ENCODE results near the gene NFS1. TPM values are rescaled to one million over a fixed set of nuclear protein-coding genes. Genes with fewer than 3 reads are reported as not detected.

Gene NFS1
- total and polyA plus RNA-seq, 5 experiments from 2014 or later = 8.6 to 25.5 (median 16.6) TPM

GRCh38 chr20:35650632-35651031 is 48.5 kb downstream of the NFS1 start:
- POLR2A ChIA-PET = no interaction called here
- H3K4me3 Mint-ChIP-seq = no peak overlapping the region

DNA sequence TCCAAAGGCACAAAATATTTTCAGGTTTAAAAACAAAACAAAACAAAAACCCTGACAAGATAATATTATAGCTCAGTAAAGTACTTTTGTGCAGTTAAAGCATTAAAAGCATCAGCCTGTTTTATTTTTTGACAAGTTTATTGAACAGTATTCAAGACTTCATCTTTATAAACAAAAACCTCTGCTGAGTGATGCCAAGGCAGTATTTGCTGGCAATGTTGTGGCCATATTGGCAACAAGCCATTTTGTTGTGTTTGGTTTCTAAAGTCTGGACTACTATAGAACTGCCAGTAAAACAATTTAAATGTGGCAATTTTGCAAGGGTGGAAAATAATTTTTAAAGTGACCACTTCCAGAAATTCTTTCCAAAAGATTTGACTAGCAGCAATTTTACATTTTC is 50.3 kb downstream of the NFS1 start:
- H3K4me3 Mint-ChIP-seq = no peak overlapping the region
- ATAC-seq (no peak), DNase-seq (no peak)
- H3K27me3 Mint-ChIP-seq = no peaks in the 10 kb centered on the region
- peak overlapping the region in 7 of 10 donors; percentile 4 to 75 (median 34) for H3K27ac Mint-ChIP-seq
- peaks cover 29 to 76% (median 62%) of the 10 kb centered on the region in 4 donors for H3K4me1 Mint-ChIP-seq
- peaks cover 0 to 55% (median 0%) of the 10 kb centered on the region in 3 donors for H3K36me3 Mint-ChIP-seq
- no peaks in the 10 kb centered on the region for H3K9me3 Mint-ChIP-seq
- POLR2A ChIA-PET = no interaction called here

More at GRCh38 chr20:35650632-35651031, 48.5 kb downstream of the NFS1 start:
- no peak for ATAC-seq
- DNase-seq = no peak
- no peaks in the 10 kb centered on the region for H3K9me3 Mint-ChIP-seq
- peak overlapping the region in 3 of 10 donors; percentile 4 to 51 (median 31) for H3K27ac Mint-ChIP-seq
- peaks cover 0 to 49% (median 0%) of the 10 kb centered on the region in 3 donors for H3K36me3 Mint-ChIP-seq
- H3K27me3 Mint-ChIP-seq = no peaks in the 10 kb centered on the region
- peaks cover 17 to 58% (median 44%) of the 10 kb centered on the region in 4 donors for H3K4me1 Mint-ChIP-seq

DNA sequence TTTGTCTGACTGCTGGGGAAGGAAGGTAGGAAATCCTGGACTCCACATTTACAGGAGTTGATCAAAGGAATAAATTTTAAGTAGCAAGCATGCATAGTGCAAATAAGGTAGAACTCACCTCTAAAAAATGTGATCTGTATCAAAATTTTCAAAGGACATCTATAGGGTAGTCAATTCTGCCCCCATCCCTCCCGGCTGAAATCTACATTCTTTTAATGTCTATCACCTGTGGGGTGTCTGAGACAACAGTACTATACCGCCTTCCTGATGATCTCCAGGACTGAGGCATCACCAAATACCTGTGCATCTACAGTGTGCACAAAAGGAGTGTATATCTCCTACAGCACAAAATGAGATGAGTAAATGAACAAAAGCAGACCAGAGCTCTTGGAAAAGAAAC is 54.3 kb downstream of the NFS1 start:
- H3K4me1 Mint-ChIP-seq = peaks cover 48 to 91% (median 80%) of the 10 kb centered on the region in 4 donors

GRCh38 chr20:35643045-35643444 is 56.1 kb downstream of the NFS1 start:
- Mint-ChIP-seq H3K27me3 (no peaks in the 10 kb centered on the region), H3K9me3 (no peaks in the 10 kb centered on the region), H3K4me1 (peaks cover 51 to 87% (median 80%) of the 10 kb centered on the region in 4 donors), H3K27ac (peak overlapping the region in 5 of 10 donors; percentile 1 to 81 (median 41)), H3K4me3 (no peak overlapping the region), H3K36me3 (peaks cover 0 to 23% (median 0%) of the 10 kb centered on the region in 3 donors)
- POLR2A ChIA-PET = no interaction called here
- no peak for ATAC-seq
- no peak for DNase-seq

More for the DNA sequence above, 54.3 kb downstream of the NFS1 start:
- DNase-seq (no peak), ATAC-seq (no peak)
- no peaks in the 10 kb centered on the region for H3K9me3 Mint-ChIP-seq
- POLR2A ChIA-PET = interaction anchor here (1.5 kb wide), 1 partner anchor 19 kb away, joined by 4 read pairs; the partner anchor contains the start of genes CPNE1 and RBM12
- H3K36me3 Mint-ChIP-seq = peaks cover 0 to 39% (median 0%) of the 10 kb centered on the region in 3 donors
- peak overlapping the region in 2 of 10 donors; percentile 1 to 11 for H3K4me3 Mint-ChIP-seq
- H3K27me3 Mint-ChIP-seq = no peaks in the 10 kb centered on the region
- H3K27ac Mint-ChIP-seq = peak overlapping the region in 9 of 10 donors; percentile 5 to 81 (median 51)

- no peak overlapping the region for H3K4me3 Mint-ChIP-seq
- DNase-seq (no peak), ATAC-seq (no peak)
- POLR2A ChIA-PET = interaction anchor here (0.6 kb wide), 1 partner anchor 196 kb away, joined by 3 read pairs; no protein-coding TSS in a partner anchor
- no peaks in the 10 kb centered on the region for H3K27me3 Mint-ChIP-seq
- no peaks in the 10 kb centered on the region for H3K9me3 Mint-ChIP-seq
- peaks cover 0 to 15% (median 0%) of the 10 kb centered on the region in 3 donors for H3K36me3 Mint-ChIP-seq
- H3K27ac Mint-ChIP-seq = peak overlapping the region in 7 of 10 donors; percentile 2 to 74 (median 66)
- H3K4me1 Mint-ChIP-seq = peaks cover 61 to 93% (median 84%) of the 10 kb centered on the region in 4 donors
These were observed 57.4 kb downstream of the NFS1 start for GRCh38 chr20:35641743-35642142.

GRCh38 chr20:35640724-35641123 is 58.4 kb downstream of the NFS1 start:
- no peak for ATAC-seq
- Mint-ChIP-seq H3K4me3 (no peak overlapping the region), H3K27me3 (no peaks in the 10 kb centered on the region), H3K27ac (peak overlapping the region in 9 of 10 donors; percentile 1 to 73 (median 61)), H3K36me3 (peaks cover 0 to 15% (median 0%) of the 10 kb centered on the region in 3 donors), H3K4me1 (peaks cover 66 to 89% (median 86%) of the 10 kb centered on the region in 4 donors), H3K9me3 (no peaks in the 10 kb centered on the region)
- POLR2A ChIA-PET = no interaction called here
- DNase-seq = no peak

DNA sequence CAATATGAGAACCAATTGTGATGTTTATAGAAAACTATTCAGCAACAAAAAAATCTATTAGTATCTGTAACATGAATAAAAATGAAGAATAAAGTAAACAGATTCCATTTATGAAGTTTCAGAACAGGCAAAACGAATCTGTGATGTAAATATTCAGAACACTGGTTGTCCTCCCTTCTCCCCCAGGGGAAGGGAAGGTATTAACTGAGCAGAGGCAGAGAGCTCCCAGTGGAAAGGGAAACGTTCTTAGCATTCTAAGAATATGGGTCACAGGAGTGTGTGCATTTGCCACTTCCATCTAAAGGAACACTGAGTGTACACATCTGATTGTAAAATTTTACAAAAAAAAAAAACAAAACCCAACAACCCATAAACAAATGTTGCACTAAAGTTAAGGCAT is 60.4 kb downstream of the NFS1 start:
- H3K4me1 Mint-ChIP-seq = peaks cover 59 to 84% (median 76%) of the 10 kb centered on the region in 4 donors
- H3K36me3 Mint-ChIP-seq = peaks cover 0 to 10% (median 0%) of the 10 kb centered on the region in 3 donors
- peak overlapping the region in 3 of 10 donors; percentile 7 to 39 (median 30) for H3K27ac Mint-ChIP-seq
- POLR2A ChIA-PET = interaction anchor here (1.0 to 1.2 kb wide), 2 partner anchors 8 to 14 kb away, joined by 4 to 6 read pairs; no protein-coding TSS in a partner anchor
- no peak for ATAC-seq
- no peaks in the 10 kb centered on the region for H3K27me3 Mint-ChIP-seq
- H3K4me3 Mint-ChIP-seq = no peak overlapping the region
- no peak for DNase-seq
- no peaks in the 10 kb centered on the region for H3K9me3 Mint-ChIP-seq

GRCh38 chr20:35637276-35637675 is 61.9 kb downstream of the NFS1 start:
- ATAC-seq (no peak), DNase-seq (no peak)
- H3K4me1 Mint-ChIP-seq = peaks cover 50 to 76% (median 67%) of the 10 kb centered on the region in 4 donors
- no peaks in the 10 kb centered on the region for H3K9me3 Mint-ChIP-seq
- no peaks in the 10 kb centered on the region for H3K27me3 Mint-ChIP-seq
- H3K4me3 Mint-ChIP-seq = no peak overlapping the region
- peaks cover 0 to 9% (median 0%) of the 10 kb centered on the region in 3 donors for H3K36me3 Mint-ChIP-seq
- POLR2A ChIA-PET = no interaction called here
- peak overlapping the region in 7 of 10 donors; percentile 10 to 83 (median 65) for H3K27ac Mint-ChIP-seq

DNA sequence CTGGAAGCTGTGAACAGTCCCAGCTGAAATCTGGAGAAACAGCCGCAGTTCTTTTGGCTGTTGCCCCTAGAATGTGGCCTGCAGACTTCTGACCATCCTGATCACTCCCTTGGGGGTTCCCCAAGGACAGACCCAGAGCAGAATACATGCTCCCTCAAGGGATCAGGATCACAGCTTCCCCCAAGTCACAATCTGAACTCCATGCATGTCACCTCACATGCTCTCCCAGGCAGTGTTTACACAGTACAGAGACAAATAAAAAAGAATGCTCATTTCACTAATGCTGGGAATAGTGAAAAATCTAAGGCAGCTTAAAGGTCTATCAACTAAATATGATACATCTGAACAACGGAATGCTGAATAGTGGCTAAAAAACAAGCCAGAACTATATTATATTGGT is 63.1 kb downstream of the NFS1 start:
- Mint-ChIP-seq H3K27me3 (no peaks in the 10 kb centered on the region), H3K36me3 (peaks cover 0 to 18% (median 0%) of the 10 kb centered on the region in 3 donors), H3K4me1 (peaks cover 42 to 66% (median 57%) of the 10 kb centered on the region in 4 donors), H3K9me3 (no peaks in the 10 kb centered on the region), H3K27ac (peak overlapping the region in 4 of 10 donors; percentile 6 to 89 (median 50)), H3K4me3 (no peak overlapping the region)
- DNase-seq (no peak), ATAC-seq (no peak)
- POLR2A ChIA-PET = interaction anchor here (1.1 kb wide), 1 partner anchor 72 kb away, joined by 3 read pairs; no protein-coding TSS in a partner anchor

DNA sequence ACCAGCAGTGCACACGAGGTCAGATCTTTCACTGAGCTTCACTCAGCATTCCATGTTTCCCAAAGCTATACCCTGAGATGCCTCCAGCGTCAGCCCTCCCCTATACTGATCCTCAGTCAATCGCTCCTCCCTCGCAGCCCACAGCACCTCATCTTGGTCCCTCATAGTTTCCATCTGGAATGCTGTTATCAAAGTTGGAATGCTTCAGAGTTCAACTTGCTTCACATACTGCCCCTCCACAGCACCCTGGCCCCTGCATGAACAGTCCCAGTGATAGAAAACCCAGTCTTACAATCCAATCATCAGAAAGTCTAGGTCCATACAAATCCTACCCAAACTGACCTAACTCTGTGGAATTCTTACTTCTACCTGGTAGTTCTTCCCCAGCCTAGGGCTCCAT is 63.5 kb downstream of the NFS1 start:
- no peaks in the 10 kb centered on the region for H3K27me3 Mint-ChIP-seq
- POLR2A ChIA-PET = interaction anchor here (1.1 kb wide), 1 partner anchor 73 kb away, joined by 3 read pairs; no protein-coding TSS in a partner anchor
- H3K27ac Mint-ChIP-seq = peak overlapping the region in 6 of 10 donors; percentile 6 to 89 (median 33)

DNA sequence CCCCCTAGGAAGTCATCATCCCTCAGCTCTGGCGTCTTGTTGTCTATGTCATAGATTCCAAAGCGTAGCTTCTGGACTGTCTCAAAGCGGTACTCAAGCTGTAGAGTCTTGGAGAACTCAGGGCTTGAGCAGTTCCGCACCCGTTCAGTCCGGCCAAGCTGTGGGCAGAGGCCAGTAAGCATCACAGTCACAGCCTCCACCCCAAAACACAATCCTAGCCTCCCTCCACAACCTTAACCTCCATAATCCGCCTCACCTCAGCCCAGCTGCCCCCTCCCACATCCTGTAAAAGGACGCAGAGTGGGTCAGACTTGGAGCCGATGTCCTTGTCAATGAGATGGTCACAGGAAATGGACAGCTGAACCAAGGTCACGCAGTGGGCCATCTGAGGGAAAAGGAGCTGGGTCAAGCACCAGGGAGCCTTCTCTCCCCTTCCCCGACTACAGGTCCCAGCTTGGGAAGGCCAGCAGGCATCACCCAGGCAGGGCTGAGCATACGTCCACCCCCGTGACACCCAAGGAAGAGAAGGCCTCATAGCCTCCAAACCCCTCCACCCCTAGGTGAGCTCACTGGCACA is 66.5 kb downstream of the NFS1 start:
- Mint-ChIP-seq H3K4me1 (peaks cover 23 to 35% (median 30%) of the 10 kb centered on the region in 4 donors), H3K4me3 (no peak overlapping the region), H3K36me3 (peaks cover 0 to 50% (median 9%) of the 10 kb centered on the region in 3 donors), H3K27me3 (no peaks in the 10 kb centered on the region), H3K27ac (peak overlapping the region in 7 of 10 donors; percentile 35 to 81 (median 66)), H3K9me3 (no peaks in the 10 kb centered on the region)
- DNase-seq (no peak), ATAC-seq (no peak)
- POLR2A ChIA-PET = interaction anchor here (0.7 to 1.0 kb wide), 2 partner anchors 13 to 32 kb away, joined by 3 to 6 read pairs; partner anchors contain the start of genes CPNE1 and RBM12

More for the DNA sequence above, 63.5 kb downstream of the NFS1 start:
- Mint-ChIP-seq H3K9me3 (no peaks in the 10 kb centered on the region), H3K36me3 (peaks cover 0 to 22% (median under 1%) of the 10 kb centered on the region in 3 donors), H3K4me1 (peaks cover 40 to 62% (median 52%) of the 10 kb centered on the region in 4 donors), H3K4me3 (no peak overlapping the region)
- DNase-seq = no peak
- ATAC-seq = no peak

- no peak for ATAC-seq
- Mint-ChIP-seq H3K4me3 (no peak overlapping the region), H3K9me3 (no peaks in the 10 kb centered on the region), H3K36me3 (peaks cover 3 to 70% (median 24%) of the 10 kb centered on the region in 3 donors), H3K4me1 (peaks cover 10 to 20% (median 15%) of the 10 kb centered on the region in 4 donors), H3K27ac (peak overlapping the region in 2 of 10 donors; percentile 36 to 48), H3K27me3 (no peaks in the 10 kb centered on the region)
- POLR2A ChIA-PET = interaction anchor here (1.1 kb wide), 2 partner anchors 9 to 69 kb away, joined by 3 to 4 read pairs; partner anchors contain the start of genes NFS1 and ROMO1
- DNase-seq = no peak
These were observed 68.5 kb downstream of the NFS1 start for GRCh38 chr20:35630636-35631035.
